ENCODE results near the gene C1orf21.

The C1orf21 gene

GRCh38 chr1:184489908-184490307 is 103.1 kb downstream of the C1orf21 start:
- no peak for DNase-seq

- no peak for DNase-seq
These were observed 105.7 kb downstream of the C1orf21 start for GRCh38 chr1:184492536-184492935.

GRCh38 chr1:184493987-184494388 is 107.2 kb downstream of the C1orf21 start:
- no peak for DNase-seq

- DNase-seq = no peak
These were observed 108.1 kb downstream of the C1orf21 start for GRCh38 chr1:184494929-184495328.

GRCh38 chr1:184497959-184498723 is 111.3 kb downstream of the C1orf21 start:
- DNase-seq = no peak

GRCh38 chr1:184499616-184500015 is 112.8 kb downstream of the C1orf21 start:
- no peak for DNase-seq

GRCh38 chr1:184502161-184502560 is 115.3 kb downstream of the C1orf21 start:
- DNase-seq = no peak

- no peak for DNase-seq
These were observed 116.5 kb downstream of the C1orf21 start for GRCh38 chr1:184503221-184503749.

- DNase-seq = no peak
These were observed 117.5 kb downstream of the C1orf21 start for GRCh38 chr1:184504040-184504954.

GRCh38 chr1:184504955-184505338 is 118.1 kb downstream of the C1orf21 start:
- no peak for DNase-seq

GRCh38 chr1:184506481-184506880 is 119.7 kb downstream of the C1orf21 start:
- no peak for DNase-seq

GRCh38 chr1:184507165-184507564 is 120.3 kb downstream of the C1orf21 start:
- no peak for DNase-seq

GRCh38 chr1:184507604-184508280 is 120.9 kb downstream of the C1orf21 start:
- no peak for DNase-seq

- no peak for DNase-seq
These were observed 122.3 kb downstream of the C1orf21 start for GRCh38 chr1:184509105-184509504.

GRCh38 chr1:184510110-184510509 is 123.3 kb downstream of the C1orf21 start:
- no peak for DNase-seq

- no peak for DNase-seq
These were observed 125.9 kb downstream of the C1orf21 start for GRCh38 chr1:184512724-184513123.

- DNase-seq = no peak
These were observed 126.6 kb downstream of the C1orf21 start for GRCh38 chr1:184513421-184513820.

- no peak for DNase-seq
These were observed 127.1 kb downstream of the C1orf21 start for GRCh38 chr1:184513966-184514365.

GRCh38 chr1:184514447-184514846 is 127.6 kb downstream of the C1orf21 start:
- DNase-seq = no peak

GRCh38 chr1:184517130-184517529 is 130.3 kb downstream of the C1orf21 start:
- no peak for DNase-seq

- no peak for DNase-seq
These were observed 132.0 kb downstream of the C1orf21 start for GRCh38 chr1:184518736-184519357.

- DNase-seq = no peak
These were observed 133.5 kb downstream of the C1orf21 start for GRCh38 chr1:184520336-184520735.

GRCh38 chr1:184524248-184524647 is 137.4 kb downstream of the C1orf21 start:
- no peak for DNase-seq
